Astrocyte (in vitro differentiated cells and primary cell): ENCODE data around the gene MPC1. TPM values are rescaled to one million over a fixed set of nuclear protein-coding genes. Genes with fewer than 3 reads are reported as not detected.

Experiments used
- DNase-seq: peaks from one replicate; pipeline ENCODE4 v3.0.0-alpha.2; 2010; ENCODE audit warnings: low read depth
- FAIRE-seq: peaks from 2 replicates; lab custom pipeline; 2011; peaks lifted over from hg19 to GRCh38; lab: Jason Lieb, UNC
- H2AFZ ChIP-seq: 2 replicates; pipeline ENCODE4 v1.6.0; 2012; ENCODE audit warnings: low read depth, low read length, inconsistent platforms
- H3K27ac ChIP-seq: 2 replicates; pipeline ENCODE4 v1.5.1; 2011; ENCODE audit warnings: low read depth, low read length, inconsistent platforms
- H3K27me3 ChIP-seq: 2 replicates; pipeline ENCODE4 v1.6.0; 2011; ENCODE audit warnings: low read length, inconsistent platforms; ENCODE audit not compliant: insufficient read depth
- H3K36me3 ChIP-seq: 2 replicates; pipeline ENCODE4 v1.5.1; 2011; ENCODE audit warnings: low read length, inconsistent platforms; ENCODE audit not compliant: insufficient read depth
- H3K4me1 ChIP-seq: 2 replicates; pipeline ENCODE4 v1.5.1; 2011; ENCODE audit warnings: low read length, inconsistent platforms; ENCODE audit not compliant: insufficient read depth
- H3K4me2 ChIP-seq: 2 replicates; pipeline ENCODE4 v1.6.0; 2012; ENCODE audit warnings: low read length, inconsistent platforms
- H3K4me3 ChIP-seq: 2 replicates; pipeline ENCODE4 v1.5.1; 2011; ENCODE audit warnings: low read depth, mild to moderate bottlenecking, low read length, inconsistent platforms; ENCODE audit not compliant: insufficient read depth
- H3K79me2 ChIP-seq: 2 replicates; pipeline ENCODE4 v1.6.0; 2012; ENCODE audit warnings: mild to moderate bottlenecking, low read length, inconsistent platforms; ENCODE audit not compliant: insufficient read depth
- H3K9ac ChIP-seq: 2 replicates; pipeline ENCODE4 v1.6.0; 2012; ENCODE audit warnings: mild to moderate bottlenecking, low read length, inconsistent platforms
- H3K9me3 ChIP-seq: 2 replicates; pipeline ENCODE4 v1.5.1; 2012; ENCODE audit warnings: low read depth, mild to moderate bottlenecking, low read length, inconsistent platforms; ENCODE audit not compliant: insufficient read depth
- H4K20me1 ChIP-seq: 2 replicates; pipeline ENCODE4 v1.6.0; 2012; ENCODE audit warnings: low read length, inconsistent platforms; ENCODE audit not compliant: insufficient read depth
- H3K27ac Mint-ChIP-seq: one replicate; pipeline ENCODE4 v1.8.0; 2021; ENCODE audit warnings: mild to moderate bottlenecking, mixed read lengths; ENCODE audit not compliant: unreplicated experiment
- H3K27me3 Mint-ChIP-seq: one replicate; pipeline ENCODE4 v1.8.0; 2021; ENCODE audit warnings: low read depth, mixed read lengths; ENCODE audit not compliant: unreplicated experiment
- H3K36me3 Mint-ChIP-seq: one replicate; pipeline ENCODE4 v1.8.0; 2021; ENCODE audit warnings: low read depth, mixed read lengths; ENCODE audit not compliant: unreplicated experiment
- H3K4me1 Mint-ChIP-seq: one replicate; pipeline ENCODE4 v1.8.0; 2021; ENCODE audit warnings: low read depth, mixed read lengths; ENCODE audit not compliant: unreplicated experiment
- H3K4me3 Mint-ChIP-seq: one replicate; pipeline ENCODE4 v1.8.0; 2021; ENCODE audit warnings: mild to moderate bottlenecking, moderate library complexity, mixed read lengths; ENCODE audit not compliant: unreplicated experiment
- H3K9me3 Mint-ChIP-seq: one replicate; pipeline ENCODE4 v1.8.0; 2021; ENCODE audit warnings: mild to moderate bottlenecking, mixed read lengths; ENCODE audit not compliant: unreplicated experiment
- CTCF ChIP-seq: IDR thresholded peaks from 2 replicates; pipeline ENCODE4 v1.5.1; 2011; ENCODE audit warnings: low read depth, mild to moderate bottlenecking, inconsistent platforms, low read length, moderate library complexity; ENCODE audit not compliant: insufficient read depth
- EZH2 ChIP-seq: IDR thresholded peaks from 2 replicates; pipeline ENCODE4 v1.6.1; 2012; ENCODE audit warnings: mild to moderate bottlenecking, low read length, inconsistent platforms; ENCODE audit not compliant: insufficient read depth
- total RNA-seq: library from RNA; stranded (reverse); gene quantifications from 2 replicates; pipeline ENCODE4 v1.2.1, GENCODE V29; 2021

The MPC1 gene
- total RNA-seq, 1 donor from 2014 or later, result 47.4 TPM

GRCh38 chr6:166381733-166382499, 824 bp downstream of the MPC1 start:
- Histone ChIP-seq H3K4me1 (no peaks in the 10 kb centered on the region), H3K36me3 (no peaks in the 10 kb centered on the region), H3K9ac (peak overlapping the region; percentile 87), H3K9me3 (no peaks in the 10 kb centered on the region), H3K4me3 (peak overlapping the region; percentile 97), H3K27me3 (no peaks in the 10 kb centered on the region), H3K4me2 (peak overlapping the region; percentile 100), H2AFZ (peak overlapping the region; percentile 94), H3K79me2 (peaks cover 6% of the 10 kb centered on the region), H3K27ac (peak overlapping the region; percentile 3), H4K20me1 (no peaks in the 10 kb centered on the region)
- DNase-seq (peak; percentile 19), FAIRE-seq (no peak)
- no peaks in the 10 kb centered on the region for H3K9me3 Mint-ChIP-seq
- peak; percentile 40 for TF ChIP-seq CTCF
- TF ChIP-seq EZH2, result no peak
- H3K27me3 Mint-ChIP-seq, result no peaks in the 10 kb centered on the region
- peak overlapping the region; percentile 85 for H3K27ac Mint-ChIP-seq
- H3K4me3 Mint-ChIP-seq, result peak overlapping the region; percentile 93
- peaks cover 1% of the 10 kb centered on the region for H3K4me1 Mint-ChIP-seq
- H3K36me3 Mint-ChIP-seq, result peaks cover 1% of the 10 kb centered on the region

- Mint-ChIP-seq H3K4me1 (peaks cover 1% of the 10 kb centered on the region), H3K9me3 (no peaks in the 10 kb centered on the region), H3K27ac (peak overlapping the region; percentile 85), H3K27me3 (no peaks in the 10 kb centered on the region), H3K4me3 (peak overlapping the region; percentile 93), H3K36me3 (no peaks in the 10 kb centered on the region)
- FAIRE-seq, result no peak
- H3K79me2 ChIP-seq, result peaks cover 6% of the 10 kb centered on the region
- no peaks in the 10 kb centered on the region for H3K27me3 ChIP-seq
- H2AFZ ChIP-seq, result peak overlapping the region; percentile 94
- no peak overlapping the region for H3K27ac ChIP-seq
- H4K20me1 ChIP-seq, result no peaks in the 10 kb centered on the region
- H3K4me1 ChIP-seq, result no peaks in the 10 kb centered on the region
- H3K4me2 ChIP-seq, result peak overlapping the region; percentile 100
- no peaks in the 10 kb centered on the region for H3K36me3 ChIP-seq
- peak overlapping the region; percentile 97 for H3K4me3 ChIP-seq
- DNase-seq, result no peak
- TF ChIP-seq CTCF, result no peak
- no peak for TF ChIP-seq EZH2
- H3K9ac ChIP-seq, result peak overlapping the region; percentile 87
- no peaks in the 10 kb centered on the region for H3K9me3 ChIP-seq
Observed at GRCh38 chr6:166381381-166381732, 1.4 kb downstream of the MPC1 start.

GRCh38 chr6:166379800-166380199, 2.9 kb downstream of the MPC1 start:
- no peaks in the 10 kb centered on the region for H3K27me3 ChIP-seq
- Mint-ChIP-seq H3K27ac (no peak overlapping the region), H3K4me1 (peaks cover 1% of the 10 kb centered on the region), H3K27me3 (no peaks in the 10 kb centered on the region), H3K9me3 (no peaks in the 10 kb centered on the region), H3K36me3 (peaks cover 2% of the 10 kb centered on the region), H3K4me3 (no peak overlapping the region)
- no peaks in the 10 kb centered on the region for H4K20me1 ChIP-seq
- no peak for DNase-seq
- no peak overlapping the region for H2AFZ ChIP-seq
- TF ChIP-seq CTCF (no peak), EZH2 (no peak)
- FAIRE-seq, result no peak
- no peaks in the 10 kb centered on the region for H3K4me1 ChIP-seq
- no peak overlapping the region for H3K4me3 ChIP-seq
- H3K9ac ChIP-seq, result no peak overlapping the region
- peaks cover 6% of the 10 kb centered on the region for H3K79me2 ChIP-seq
- no peaks in the 10 kb centered on the region for H3K36me3 ChIP-seq
- H3K9me3 ChIP-seq, result no peaks in the 10 kb centered on the region
- no peak overlapping the region for H3K4me2 ChIP-seq
- no peak overlapping the region for H3K27ac ChIP-seq
